K562 (cell line): Measurements from ENCODE around the gene ADNP2. TPM values are rescaled to one million over a fixed set of nuclear protein-coding genes. Genes with fewer than 3 reads are reported as not detected.
A peak's percentile ranks its signal among the peaks of the same experiment; 100 is the strongest.

Source experiments
- ATAC-seq: fragments of 200-7000 bp; cut with Tn5 transposase; 3 replicates; pipeline ENCODE4 v1.9.1; 2020; ENCODE audit warnings: moderate library complexity
- BruUV-seq: library from RNA; stranded (reverse); fragments of 400-500 nt; replicated peaks from 2 replicates; lab custom pipeline; 2021; lab: Mats Ljungman, UMichigan
- CTCF ChIA-PET: fragments of 300-600 bp; formaldehyde crosslinking; extraction: SDS; loops from one replicate; lab custom pipeline; 2021; ENCODE audit warnings: low intra/inter-chr PET ratio; lab: Yijun Ruan, JAX
- POLR2A ChIA-PET: fragments of 300-600, 350-650 bp; sonication (Branson Sonifier 250); formaldehyde crosslinking; extraction: SDS; loops from one replicate; lab custom pipeline; 2021; ENCODE audit warnings: antibody characterized with exemption, inconsistent platforms; lab: Yijun Ruan, JAX
- DNase-seq, 4 experiments: peaks; one replicate each; pipeline versions ENCODE4 v3.0.0 to v3.0.0-alpha.2; 2011 to 2018; ENCODE audit warnings: low spot score in 3 of 4, mixed read lengths in 3 of 4; ENCODE audit errors: extremely low read depth in 1 of 4
- FAIRE-seq: peaks from 2 replicates; lab custom pipeline; 2011; peaks lifted over from hg19 to GRCh38; lab: Jason Lieb, UNC
- H2AFZ ChIP-seq: 2 replicates; pipeline ENCODE4 v1.6.0; 2011; ENCODE audit warnings: low read depth, low read length, control low read depth, inconsistent platforms
- H3K27ac ChIP-seq: fragments of 200-600 bp; 3 replicates; pipeline ENCODE4 v1.8.0; 2011; ENCODE audit warnings: low read depth, mild to moderate bottlenecking, control low read depth, inconsistent platforms, low read length, moderate library complexity, mixed read lengths; ENCODE audit errors: extremely low read depth
- H3K27me3 ChIP-seq, 2 experiments: fragments of 300-600 bp in 1 of 2; 2 replicates in 1 of 2; 3 replicates in 1 of 2; pipeline versions ENCODE4 v1.6.0 to v1.8.0; 2011; ENCODE audit warnings: inconsistent platforms in 2 of 2, low read length in 2 of 2, mild to moderate bottlenecking in 1 of 2, mixed read lengths in 1 of 2, moderate library complexity in 1 of 2; ENCODE audit not compliant: control insufficient read depth in 2 of 2, insufficient read depth in 2 of 2
- H3K36me3 ChIP-seq: fragments of 300-600 bp; 3 replicates; pipeline ENCODE4 v1.8.0; 2011; ENCODE audit warnings: mild to moderate bottlenecking, low read length, inconsistent platforms; ENCODE audit not compliant: control insufficient read depth, insufficient read depth
- H3K4me1 ChIP-seq, 2 experiments: fragments of 200-600 bp in 1 of 2; replicated peaks in 1 of 2; 2 replicates in 1 of 2; 3 replicates in 1 of 2; pipeline versions ENCODE4 v1.5.1 to v1.8.0; 2011; ENCODE audit warnings: inconsistent platforms in 2 of 2, low read length in 2 of 2, mild to moderate bottlenecking in 1 of 2, mixed read lengths in 1 of 2, moderate library complexity in 1 of 2; ENCODE audit not compliant: control insufficient read depth in 2 of 2, insufficient read depth in 2 of 2
- H3K4me2 ChIP-seq: 2 replicates; pipeline ENCODE4 v1.6.1; 2011; ENCODE audit warnings: low read length, control low read depth, inconsistent platforms, mixed read lengths; ENCODE audit not compliant: insufficient read depth
- H3K4me3 ChIP-seq: fragments of 200-600 bp; sonication (generic), shearing (Covaris generic); 2 replicates; pipeline ENCODE4 v1.5.1; 2016; ENCODE audit warnings: control low read depth, inconsistent platforms
- H3K79me2 ChIP-seq: fragments of 200-600 bp; 3 replicates; pipeline ENCODE4 v1.8.0; 2011; ENCODE audit warnings: low read length, inconsistent platforms; ENCODE audit not compliant: control insufficient read depth, insufficient read depth
- H3K9ac ChIP-seq, 2 experiments: 2 replicates each; pipeline versions ENCODE4 v1.6.0 to v1.6.1; 2011; ENCODE audit warnings: low read depth in 2 of 2, low read length in 2 of 2, control low read depth in 1 of 2, inconsistent platforms in 1 of 2, mild to moderate bottlenecking in 1 of 2, mixed read lengths in 1 of 2; ENCODE audit not compliant: insufficient read depth in 1 of 2
- H3K9me1 ChIP-seq: one replicate; pipeline ENCODE4 v1.6.0; 2011; ENCODE audit warnings: inconsistent platforms, mild to moderate bottlenecking, low read length, moderate library complexity; ENCODE audit not compliant: control insufficient read depth, insufficient read depth
- H3K9me3 ChIP-seq: replicated peaks from 2 replicates; pipeline ENCODE4 v1.5.1; 2011; ENCODE audit warnings: low read depth, low read length, inconsistent platforms; ENCODE audit not compliant: control insufficient read depth, insufficient read depth
- H4K20me1 ChIP-seq: replicated peaks from 2 replicates; pipeline ENCODE4 v1.6.1; 2011; ENCODE audit warnings: low read length, inconsistent platforms, mixed read lengths; ENCODE audit not compliant: control insufficient read depth, insufficient read depth
- HDAC1 ChIP-seq, 2 experiments: fragments of 450-650 bp; IDR thresholded peaks; 2 replicates each; pipeline ENCODE4 v1.6.1; 2016 to 2017; ENCODE audit warnings: inconsistent platforms in 1 of 2, mild to moderate bottlenecking in 1 of 2, moderate library complexity in 1 of 2
- MTA1 ChIP-seq: fragments of 450-650 bp; IDR thresholded peaks from 2 replicates; pipeline ENCODE4 v1.6.1; 2017; ENCODE audit warnings: borderline replicate concordance
- NCOA6 ChIP-seq: fragments of 450-650 bp; IDR thresholded peaks from 2 replicates; pipeline ENCODE4 v1.6.1; 2017; ENCODE audit warnings: mild to moderate bottlenecking
- NONO ChIP-seq, 2 experiments: fragments of 200-400 bp in 1 of 2; fragments of 450-650 bp in 1 of 2; formaldehyde crosslinking in 1 of 2; IDR thresholded peaks; 2 replicates each; pipeline ENCODE4 v1.6.1; 2017; ENCODE audit warnings: low read depth in 2 of 2, mild to moderate bottlenecking in 2 of 2, moderate library complexity in 2 of 2, low read length in 1 of 2
- NR4A1 ChIP-seq, 2 experiments: fragments of 250-450 bp in 1 of 2; fragments of 450-650 bp in 1 of 2; sonication (Bioruptor Pico) in 1 of 2; IDR thresholded peaks; 2 replicates each; pipeline versions ENCODE4 v1.4.0 to v1.6.1; 2016 to 2020; ENCODE audit warnings: mild to moderate bottlenecking in 2 of 2, missing compliant biosample characterization in 1 of 2, missing genetic modification characterization in 1 of 2, moderate library complexity in 1 of 2
- RBFOX2 ChIP-seq: fragments of 200-400 bp; formaldehyde crosslinking; IDR thresholded peaks from 2 replicates; pipeline ENCODE4 v1.6.1; 2017; ENCODE audit warnings: low read depth, mild to moderate bottlenecking, low read length, moderate library complexity
- TCF15 ChIP-seq: fragments of 250-450 bp; sonication (Bioruptor Pico); IDR thresholded peaks from 2 replicates; pipeline ENCODE4 v1.8.0; 2022; ENCODE audit warnings: moderate library complexity, mild to moderate bottlenecking, inconsistent platforms
- ZBTB12 ChIP-seq: fragments of 250-450 bp; sonication (Bioruptor Pico); IDR thresholded peaks from 2 replicates; pipeline ENCODE4 v1.4.0; 2020
- WGBS: fragments of 100-300 bp; shearing (Covaris generic); methylation state at CpG from one replicate; pipeline ENCODE4 v1.1.6; 2016; ENCODE audit warnings: low coverage, mixed read lengths; ENCODE audit not compliant: insufficient coverage; ENCODE audit errors: missing lambda C conversion rate; 5-methylcytosine and 5-hydroxymethylcytosine counted together
- in situ Hi-C: fragments of 300-500 bp; cut with MboI; formaldehyde crosslinking; loops from 4 replicates; pipeline ENCODE4 v1.15.0; 2018; ENCODE audit warnings: inconsistent platforms, mixed read lengths
- intact Hi-C: fragments of 100-400 bp; cut with micrococcal nuclease; formaldehyde crosslinking; loops from 2 replicates; pipeline ENCODE4 v1.14.2; 2022
- polyA plus RNA-seq, 8 experiments: library from polyadenylated mRNA; depleted of rRNA in 4 of 8; stranded (reverse) in 5 of 8; unstranded in 3 of 8; fragments of >200 nt; fragmentation: Nextera tagmentation in 2 of 8; fragmentation: Illumina TruSeq in 1 of 8; extraction: Ambion mirVana in 2 of 8; extraction: Trizol in 1 of 8; gene quantifications; 2 replicates each; pipeline versions ENCODE4 v1.2.1 to v1.2.3, GENCODE V29; 2011 to 2014; ENCODE audit warnings: inconsistent platforms in 1 of 8, missing spikeins in 1 of 8
- total RNA-seq, 7 experiments: library from RNA; depleted of rRNA in 6 of 7; stranded (reverse); fragments of >200 nt in 6 of 7; fragmentation: Illumina TruSeq in 2 of 7; extraction: Trizol in 2 of 7; gene quantifications; 2 replicates each; pipeline versions ENCODE4 v1.2.1 to v1.2.3, GENCODE V29; 2011 to 2021; ENCODE audit warnings: low replicate concordance in 1 of 7
- TF ChIP-seq, protein P1 (sequence below): sonication (generic); formaldehyde crosslinking; IDR thresholded peaks from 2 replicates; pipeline ENCODE4 v1.8.0; 2023; ENCODE audit warnings: missing genetic modification reagents, mild to moderate bottlenecking, borderline replicate concordance

Gene ADNP2
- total and polyA plus RNA-seq, 9 of the 15 experiments (the other 6 are each of a cell fraction or from before 2014, with no cell fraction given) = 5.8 to 24.3 (median 16.0) TPM

DNA sequence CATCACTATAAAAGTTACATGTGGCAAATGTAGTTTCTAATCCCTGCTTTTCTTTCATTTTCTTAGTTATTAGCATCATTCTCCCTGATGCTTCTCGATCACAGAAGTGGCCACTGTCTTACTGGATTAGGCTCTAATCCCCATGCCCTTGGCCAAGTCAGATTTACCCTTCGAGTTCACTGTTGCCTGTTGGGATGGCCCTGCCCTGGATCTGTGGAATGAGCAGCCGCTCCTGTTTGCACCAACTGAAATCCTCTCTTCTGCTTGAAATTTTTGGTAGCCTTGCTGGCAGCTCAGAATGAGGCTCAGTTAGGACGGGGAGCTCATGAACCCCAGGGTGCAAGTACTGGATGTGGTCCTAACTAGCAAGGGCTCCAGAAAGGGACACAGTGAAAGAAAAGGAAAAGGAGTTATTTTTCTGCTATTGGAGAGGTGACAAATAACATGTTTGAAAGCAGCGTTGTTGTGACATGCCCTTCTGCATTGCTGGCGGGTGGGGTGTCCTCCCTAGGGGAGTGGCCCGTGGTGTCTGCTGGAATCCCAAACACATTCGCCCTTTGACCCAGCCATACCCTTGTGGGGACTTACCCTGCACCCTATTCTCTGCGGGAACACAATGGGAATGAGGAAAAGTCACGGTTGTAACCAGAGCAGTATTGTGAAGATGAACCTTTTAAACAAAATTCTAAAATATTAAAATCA, 40.3 kb upstream of the ADNP2 start:
- no peaks in the 10 kb centered on the region for H3K9me1 ChIP-seq
- CTCF ChIA-PET = no interaction called here
- H3K27me3 ChIP-seq = no peaks in the 10 kb centered on the region
- in situ Hi-C loops (no loop called here), intact Hi-C loops (no loop called here)
- 20% methylated on average over 8 of the region's 10 CpGs for WGBS
- H3K4me3 ChIP-seq = no peak overlapping the region
- no peaks in the 10 kb centered on the region for H3K79me2 ChIP-seq
- TF ChIP-seq TCF15 (CRISPR knock-in tag) (no peak), HDAC1 (IDR thresholded peaks at IDR 0.05) (no peak), NONO (IDR thresholded peaks at IDR 0.05; ENCODE audit: low read depth in 2 of 2, low read length in 1 of 2) (no peak), RBFOX2 (no peak), MTA1 (no peak), NR4A1 (CRISPR knock-in tag; IDR thresholded peaks at IDR 0.05) (no peak), NR4A1 (tag; IDR thresholded peaks at IDR 0.05) (no peak), NCOA6 (no peak), ZBTB12 (CRISPR knock-in tag) (no peak)
- TF ChIP-seq, protein P1, sequence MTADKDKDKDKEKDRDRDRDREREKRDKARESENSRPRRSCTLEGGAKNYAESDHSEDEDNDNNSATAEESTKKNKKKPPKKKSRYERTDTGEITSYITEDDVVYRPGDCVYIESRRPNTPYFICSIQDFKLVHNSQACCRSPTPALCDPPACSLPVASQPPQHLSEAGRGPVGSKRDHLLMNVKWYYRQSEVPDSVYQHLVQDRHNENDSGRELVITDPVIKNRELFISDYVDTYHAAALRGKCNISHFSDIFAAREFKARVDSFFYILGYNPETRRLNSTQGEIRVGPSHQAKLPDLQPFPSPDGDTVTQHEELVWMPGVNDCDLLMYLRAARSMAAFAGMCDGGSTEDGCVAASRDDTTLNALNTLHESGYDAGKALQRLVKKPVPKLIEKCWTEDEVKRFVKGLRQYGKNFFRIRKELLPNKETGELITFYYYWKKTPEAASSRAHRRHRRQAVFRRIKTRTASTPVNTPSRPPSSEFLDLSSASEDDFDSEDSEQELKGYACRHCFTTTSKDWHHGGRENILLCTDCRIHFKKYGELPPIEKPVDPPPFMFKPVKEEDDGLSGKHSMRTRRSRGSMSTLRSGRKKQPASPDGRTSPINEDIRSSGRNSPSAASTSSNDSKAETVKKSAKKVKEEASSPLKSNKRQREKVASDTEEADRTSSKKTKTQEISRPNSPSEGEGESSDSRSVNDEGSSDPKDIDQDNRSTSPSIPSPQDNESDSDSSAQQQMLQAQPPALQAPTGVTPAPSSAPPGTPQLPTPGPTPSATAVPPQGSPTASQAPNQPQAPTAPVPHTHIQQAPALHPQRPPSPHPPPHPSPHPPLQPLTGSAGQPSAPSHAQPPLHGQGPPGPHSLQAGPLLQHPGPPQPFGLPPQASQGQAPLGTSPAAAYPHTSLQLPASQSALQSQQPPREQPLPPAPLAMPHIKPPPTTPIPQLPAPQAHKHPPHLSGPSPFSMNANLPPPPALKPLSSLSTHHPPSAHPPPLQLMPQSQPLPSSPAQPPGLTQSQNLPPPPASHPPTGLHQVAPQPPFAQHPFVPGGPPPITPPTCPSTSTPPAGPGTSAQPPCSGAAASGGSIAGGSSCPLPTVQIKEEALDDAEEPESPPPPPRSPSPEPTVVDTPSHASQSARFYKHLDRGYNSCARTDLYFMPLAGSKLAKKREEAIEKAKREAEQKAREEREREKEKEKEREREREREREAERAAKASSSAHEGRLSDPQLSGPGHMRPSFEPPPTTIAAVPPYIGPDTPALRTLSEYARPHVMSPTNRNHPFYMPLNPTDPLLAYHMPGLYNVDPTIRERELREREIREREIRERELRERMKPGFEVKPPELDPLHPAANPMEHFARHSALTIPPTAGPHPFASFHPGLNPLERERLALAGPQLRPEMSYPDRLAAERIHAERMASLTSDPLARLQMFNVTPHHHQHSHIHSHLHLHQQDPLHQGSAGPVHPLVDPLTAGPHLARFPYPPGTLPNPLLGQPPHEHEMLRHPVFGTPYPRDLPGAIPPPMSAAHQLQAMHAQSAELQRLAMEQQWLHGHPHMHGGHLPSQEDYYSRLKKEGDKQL = no peak
- H4K20me1 ChIP-seq = no peaks in the 10 kb centered on the region
- no TSS peak for BruUV-seq
- H3K4me2 ChIP-seq = no peak overlapping the region
- H3K9ac ChIP-seq = 0 out of 4 replicates have a peak overlapping the region, but pooled peaks of 1 of the 2 experiments have one; percentile 2
- H3K4me1 ChIP-seq = no peaks in the 10 kb centered on the region; a peak in 2 of 5 replicates
- H2AFZ ChIP-seq = no peak overlapping the region
- no peak for FAIRE-seq
- POLR2A ChIA-PET = no interaction called here
- no peak for ATAC-seq
- no peaks in the 10 kb centered on the region for H3K9me3 ChIP-seq
- H3K36me3 ChIP-seq = no peaks in the 10 kb centered on the region
- no peak overlapping the region for H3K27ac ChIP-seq
- no peak for DNase-seq
